CD4-positive, alpha-beta T cell treated with Interleukin-17A for 1 hour (primary cell): ENCODE results near the gene KIF12.

ENCODE experiments used
- DNase-seq: peaks from one replicate; pipeline ENCODE4 v3.0.0-alpha.2; 2020

The KIF12 gene

GRCh38 chr9:114123031-114123977, 24.2 kb upstream of the KIF12 start:
- DNase-seq: no peak

- DNase-seq: no peak
These were observed 23.3 kb upstream of the KIF12 start for GRCh38 chr9:114122136-114123027.

GRCh38 chr9:114121227-114122135, 22.4 kb upstream of the KIF12 start:
- no peak for DNase-seq

GRCh38 chr9:114120192-114121014, 21.3 kb upstream of the KIF12 start:
- no peak for DNase-seq

- no peak for DNase-seq
These were observed 20.4 kb upstream of the KIF12 start for GRCh38 chr9:114119242-114120191.

GRCh38 chr9:114117996-114118830, 19.1 kb upstream of the KIF12 start:
- no peak for DNase-seq

GRCh38 chr9:114117614-114117995, 18.5 kb upstream of the KIF12 start:
- DNase-seq: no peak

- DNase-seq: no peak
These were observed 17.1 kb upstream of the KIF12 start for GRCh38 chr9:114116126-114116747.

GRCh38 chr9:114115654-114116125, 16.6 kb upstream of the KIF12 start:
- DNase-seq: no peak

- no peak for DNase-seq
These were observed 15.3 kb upstream of the KIF12 start for GRCh38 chr9:114114364-114114763.

GRCh38 chr9:114112778-114113584, 13.9 kb upstream of the KIF12 start:
- no peak for DNase-seq

- no peak for DNase-seq
These were observed 13.2 kb upstream of the KIF12 start for GRCh38 chr9:114112325-114112724.

- no peak for DNase-seq
These were observed 11.1 kb upstream of the KIF12 start for GRCh38 chr9:114110180-114110579.

- DNase-seq: no peak
These were observed 10.0 kb upstream of the KIF12 start for GRCh38 chr9:114109124-114109523.

GRCh38 chr9:114108016-114108833, 9.1 kb upstream of the KIF12 start:
- peak; percentile 24 for DNase-seq

- DNase-seq: no peak
These were observed 8.4 kb upstream of the KIF12 start for GRCh38 chr9:114107286-114108001.
